ENCODE measurements around the gene OSBP.
"Not testable (repeated sequence)": the region's sequence is repeated elsewhere in the genome, so short reads cannot be mapped to it uniquely, and the experiment has no call there.

GRCh38 chr11:59626969-59627368 is 11.4 kb upstream of the OSBP start:
- not testable (repeated sequence) for TF ChIP-seq POLR2AphosphoS5 (IDR thresholded peaks at IDR 0.05; ENCODE audit: low read depth); REST (IDR thresholded peaks at IDR 0.05; ENCODE audit: unreplicated experiment); CREB1 (CRISPR knock-in tag; IDR thresholded peaks at IDR 0.05; ENCODE audit: low read depth); ZNF331 (CRISPR knock-in tag; IDR thresholded peaks at IDR 0.05; ENCODE audit: low read depth); EZH2 (IDR thresholded peaks at IDR 0.05; ENCODE audit: low read depth, unreplicated experiment); NANOG (IDR thresholded peaks at IDR 0.05; ENCODE audit: borderline replicate concordance); ETS1 (IDR thresholded peaks at IDR 0.05); EZH2phosphoT487 (IDR thresholded peaks at IDR 0.05; ENCODE audit: unreplicated experiment); JUNB (IDR thresholded peaks at IDR 0.05; ENCODE audit: unreplicated experiment); ZNF114 (CRISPR knock-in tag; IDR thresholded peaks at IDR 0.05); ZNF462 (CRISPR knock-in tag; IDR thresholded peaks at IDR 0.05); STAT1 (IDR thresholded peaks at IDR 0.05; ENCODE audit: unreplicated experiment)
- peak in 1 of 2 experiments; percentile 30; a peak in 1 of 4 replicates for TF ChIP-seq CTCF (conservative IDR thresholded peaks at IDR 0.05; ENCODE audit: low read depth in 2 of 2)
